ENCODE measurements around the gene TBCD.

TBCD gene

GRCh38 chr17:82858376-82859126 is 106.7 kb downstream of the TBCD start:
- DNase-seq (ENCODE audit: low spot score): no peak

GRCh38 chr17:82859431-82860403 is 107.9 kb downstream of the TBCD start:
- DNase-seq (ENCODE audit: low spot score): peak; percentile 65

- no peak for DNase-seq (ENCODE audit: low spot score)
Observed at GRCh38 chr17:82860606-82861392, 108.9 kb downstream of the TBCD start.

GRCh38 chr17:82861393-82861775 is 109.5 kb downstream of the TBCD start:
- no peak for DNase-seq (ENCODE audit: low spot score)

GRCh38 chr17:82862191-82862590 is 110.3 kb downstream of the TBCD start:
- no peak for DNase-seq (ENCODE audit: low spot score)

GRCh38 chr17:82862737-82863382 is 111.0 kb downstream of the TBCD start:
- no peak for DNase-seq (ENCODE audit: low spot score)

- DNase-seq (ENCODE audit: low spot score): no peak
Observed at GRCh38 chr17:82863383-82863940, 111.6 kb downstream of the TBCD start.

- peak; percentile 91 for DNase-seq (ENCODE audit: low spot score)
Observed at GRCh38 chr17:82863941-82864712, 112.3 kb downstream of the TBCD start.

GRCh38 chr17:82864713-82865248 is 112.9 kb downstream of the TBCD start:
- DNase-seq (ENCODE audit: low spot score): no peak

- no peak for DNase-seq (ENCODE audit: low spot score)
Observed at GRCh38 chr17:82865274-82865673, 113.4 kb downstream of the TBCD start.

- no peak for DNase-seq (ENCODE audit: low spot score)
Observed at GRCh38 chr17:82865774-82866395, 114.0 kb downstream of the TBCD start.

GRCh38 chr17:82866590-82867191 is 114.8 kb downstream of the TBCD start:
- DNase-seq (ENCODE audit: low spot score): peak; percentile 88

- no peak for DNase-seq (ENCODE audit: low spot score)
Observed at GRCh38 chr17:82867763-82868325, 116.0 kb downstream of the TBCD start.

- DNase-seq (ENCODE audit: low spot score): no peak
Observed at GRCh38 chr17:82868715-82869131, 116.9 kb downstream of the TBCD start.

- DNase-seq (ENCODE audit: low spot score): no peak
Observed at GRCh38 chr17:82869536-82869935, 117.7 kb downstream of the TBCD start.

- no peak for DNase-seq (ENCODE audit: low spot score)
Observed at GRCh38 chr17:82870091-82870491, 118.2 kb downstream of the TBCD start.

- no peak for DNase-seq (ENCODE audit: low spot score)
Observed at GRCh38 chr17:82870541-82870940, 118.7 kb downstream of the TBCD start.

GRCh38 chr17:82871056-82871775 is 119.4 kb downstream of the TBCD start:
- DNase-seq (ENCODE audit: low spot score): no peak
